Stimulated activated CD4-positive, alpha-beta T cell treated with anti-CD3 and anti-CD28 coated beads, Interleukin-1b, Interleukin-23, amount 100 ng/mL, for 24 hours (primary cell): ENCODE measurements around the gene KRT5.
"Not testable (repeated sequence)": the region's sequence is repeated elsewhere in the genome, so short reads cannot be mapped to it uniquely, and the experiment has no call there.

ENCODE experiments used
- DNase-seq, 4 experiments: peaks; one replicate each; pipeline ENCODE4 v3.0.0-alpha.2; 2020; ENCODE audit warnings: low read depth in 4 of 4, low spot score in 1 of 4

The KRT5 gene

DNA sequence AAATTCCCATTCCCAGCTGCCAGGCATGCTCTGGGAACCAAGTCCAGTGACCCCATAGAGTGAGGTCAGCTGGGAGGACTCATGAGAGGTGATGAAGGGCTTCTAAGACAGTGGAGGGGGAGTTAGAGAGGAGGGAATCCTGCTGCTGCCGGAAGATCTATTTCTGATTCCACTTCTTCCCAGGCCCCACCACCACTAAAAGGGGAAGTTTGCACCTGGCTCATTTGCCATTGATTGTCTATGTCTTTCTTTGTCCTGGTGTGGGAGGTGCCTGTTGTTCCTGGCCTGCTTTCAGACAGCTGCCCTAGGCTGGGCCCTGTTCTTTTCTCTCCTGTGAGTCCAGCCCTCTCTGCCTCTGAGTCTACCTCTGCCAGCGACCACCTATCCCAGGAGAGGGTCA is 24.1 kb downstream of the KRT5 start:
- no peak for DNase-seq

DNA sequence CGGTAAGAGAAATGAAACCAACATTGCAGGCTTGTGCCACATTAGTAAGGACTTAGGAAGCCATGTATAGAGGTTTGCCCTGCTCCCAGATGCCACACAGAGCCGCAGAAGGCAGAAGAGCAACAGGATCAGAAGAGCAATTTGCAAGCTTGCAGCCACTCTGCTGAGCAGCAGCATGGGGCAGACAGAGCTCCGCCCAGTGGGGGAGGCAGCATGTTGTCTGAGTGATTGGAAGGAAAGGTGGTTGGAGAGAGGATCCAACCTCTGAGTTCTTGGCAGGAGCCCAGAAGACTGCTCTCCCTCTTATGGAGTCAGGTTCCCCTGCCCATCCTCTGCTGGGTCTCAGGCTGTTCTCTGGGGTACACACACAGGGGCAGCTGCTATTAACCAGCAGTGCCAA is 24.8 kb downstream of the KRT5 start:
- no peak for DNase-seq

GRCh38 chr12:52494518-52494917 is 25.7 kb downstream of the KRT5 start:
- no peak for DNase-seq

- DNase-seq, result no peak
These were observed 26.1 kb downstream of the KRT5 start for GRCh38 chr12:52494100-52494499.

- no peak for DNase-seq
These were observed 27.0 kb downstream of the KRT5 start, which contains the start of gene KRT6A for GRCh38 chr12:52493172-52493571. Gene KRT6A (minus strand): TSS chr12:52493257. CDS start chr12:52493188, 69 bp downstream.

GRCh38 chr12:52492405-52492804 is 27.8 kb downstream of the KRT5 start:
- not testable (repeated sequence) for DNase-seq

DNA sequence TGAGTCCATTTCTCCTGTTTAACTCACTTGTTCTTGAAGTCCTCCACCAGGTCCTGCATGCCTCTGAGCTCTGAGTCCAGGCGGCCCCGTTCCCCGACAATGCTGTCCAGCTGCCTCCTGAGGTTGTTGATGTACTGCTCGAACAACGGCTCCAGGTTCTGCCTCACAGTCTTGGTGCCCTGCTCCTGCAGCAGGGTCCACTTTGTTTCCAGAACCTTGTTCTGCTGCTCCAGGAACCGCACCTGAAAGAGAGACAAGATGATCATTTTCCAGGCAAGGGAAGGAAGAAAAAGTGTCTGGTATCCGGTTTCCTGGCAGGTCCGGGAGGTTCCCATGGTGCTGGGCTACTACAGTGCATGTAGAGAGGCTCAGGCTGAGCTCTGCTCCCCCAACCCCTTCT is 28.7 kb downstream of the KRT5 start:
- DNase-seq, result not testable (repeated sequence)

- no peak for DNase-seq
These were observed 31.5 kb downstream of the KRT5 start for GRCh38 chr12:52488736-52489135.

DNA sequence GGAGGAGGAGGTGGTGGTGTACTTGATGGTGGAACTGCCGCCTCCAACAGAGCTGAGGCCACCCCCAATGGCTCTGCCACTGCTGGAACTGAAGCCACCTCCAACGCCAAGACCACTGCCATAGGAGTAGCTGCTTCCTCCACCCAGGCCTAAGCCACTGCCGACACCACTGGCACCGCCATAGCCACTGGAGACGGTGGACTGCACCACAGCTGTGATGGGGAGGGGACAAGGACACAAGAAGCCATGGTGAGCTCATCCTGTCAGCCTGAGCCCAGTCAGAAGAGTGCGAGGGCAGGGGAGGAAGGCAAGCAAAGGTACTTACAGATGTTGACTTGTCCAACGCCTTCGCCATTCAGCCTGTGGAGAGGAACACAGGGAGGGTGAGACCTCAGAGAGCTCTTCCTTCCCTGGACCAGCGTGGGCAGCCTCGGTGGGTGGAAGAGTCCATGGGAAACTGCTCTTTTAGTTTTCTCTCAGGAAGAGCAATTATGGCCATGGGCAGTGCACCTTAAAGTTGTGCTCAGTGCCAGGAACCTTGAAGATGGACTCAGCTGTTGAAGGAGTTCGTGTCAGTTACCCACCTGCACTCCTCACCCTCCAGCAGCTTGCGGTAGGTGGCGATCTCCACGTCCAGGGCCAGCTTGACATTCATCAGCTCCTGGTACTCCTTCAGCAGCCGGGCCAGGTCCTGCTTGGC is 32.3 kb downstream of the KRT5 start:
- DNase-seq, result not testable (repeated sequence)

DNA sequence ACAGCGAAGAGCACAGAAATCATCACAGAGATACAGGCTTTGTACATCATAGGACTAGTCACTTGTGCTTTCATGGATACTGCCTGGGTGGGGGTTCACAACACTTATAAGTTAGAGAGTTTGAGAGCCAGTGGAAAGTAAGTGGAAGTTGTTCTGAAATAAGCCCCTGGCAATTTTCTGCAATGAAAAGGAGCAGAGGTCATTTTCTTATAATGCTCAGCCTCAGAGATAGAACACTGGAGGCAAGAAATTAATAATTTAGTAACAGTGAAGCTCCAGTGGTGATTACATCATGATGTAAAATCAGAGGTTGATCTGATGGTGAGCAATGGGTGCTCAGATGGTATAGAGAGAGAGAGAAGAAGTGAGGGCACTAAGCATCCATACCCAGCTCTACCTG is 33.0 kb downstream of the KRT5 start:
- no peak for DNase-seq

DNA sequence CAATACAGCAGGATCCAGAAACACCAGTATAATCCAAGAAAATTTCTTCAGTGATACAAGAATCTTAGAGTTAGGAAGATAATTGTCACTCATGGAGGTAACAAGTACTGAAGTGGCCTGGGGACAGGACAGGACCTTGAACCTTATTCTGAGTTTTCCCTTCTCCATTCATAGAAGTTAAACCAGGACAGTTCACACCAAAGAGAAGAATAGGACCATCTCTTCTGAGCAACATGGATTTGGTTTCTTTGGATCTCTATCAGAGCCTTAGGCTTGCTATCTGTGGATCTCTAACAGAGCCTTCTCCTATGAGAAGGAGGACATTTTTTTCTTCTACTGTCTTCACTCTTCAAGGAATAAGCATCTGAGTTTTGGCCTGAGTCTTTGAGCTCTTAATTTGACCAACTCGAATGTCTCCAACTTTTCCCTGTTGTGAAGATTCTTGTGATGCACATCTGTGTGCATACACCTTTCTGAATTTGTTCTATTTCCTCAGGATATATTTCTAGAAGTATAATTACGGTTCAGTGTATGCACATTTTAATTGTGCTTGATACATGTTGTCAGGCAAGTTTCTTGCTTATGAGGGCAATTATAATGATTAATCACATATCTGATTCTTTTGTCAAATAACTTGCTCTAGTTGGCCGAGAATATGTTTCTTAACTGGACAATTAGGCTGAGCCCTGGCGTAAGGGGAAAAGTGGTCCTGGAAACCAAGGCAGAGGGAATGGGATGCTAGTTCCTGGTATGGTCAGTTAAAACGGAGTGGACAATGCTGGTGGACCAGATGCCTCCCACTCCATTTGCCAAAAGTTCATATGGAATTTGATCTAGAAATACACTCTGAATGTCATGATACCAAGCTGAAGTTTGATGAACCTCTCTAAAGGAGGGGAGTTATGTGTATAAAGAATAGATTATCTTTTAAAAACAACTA is 33.8 kb downstream of the KRT5 start:
- no peak for DNase-seq

DNA sequence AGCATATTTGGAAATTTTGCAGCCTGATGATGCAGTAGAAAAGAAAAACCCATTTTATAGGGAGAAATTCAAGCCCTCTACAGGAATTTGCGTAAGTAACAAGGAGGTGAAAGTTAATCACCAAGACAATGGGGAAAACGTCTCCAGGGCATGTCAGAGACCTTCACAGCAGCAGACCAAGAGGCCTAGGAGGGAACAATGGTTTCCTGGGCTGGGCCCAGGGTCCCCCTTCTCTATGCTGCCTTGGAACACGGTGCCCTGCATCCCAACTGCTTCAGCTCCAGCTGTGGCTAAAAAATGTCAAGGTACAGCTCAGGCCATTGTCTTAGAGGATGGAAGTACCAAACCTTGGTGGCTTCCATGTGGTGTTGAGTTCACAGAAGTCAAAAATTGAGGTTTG is 40.1 kb downstream of the KRT5 start:
- DNase-seq, result no peak

GRCh38 chr12:52477651-52478050 is 42.5 kb downstream of the KRT5 start:
- DNase-seq, result no peak

DNA sequence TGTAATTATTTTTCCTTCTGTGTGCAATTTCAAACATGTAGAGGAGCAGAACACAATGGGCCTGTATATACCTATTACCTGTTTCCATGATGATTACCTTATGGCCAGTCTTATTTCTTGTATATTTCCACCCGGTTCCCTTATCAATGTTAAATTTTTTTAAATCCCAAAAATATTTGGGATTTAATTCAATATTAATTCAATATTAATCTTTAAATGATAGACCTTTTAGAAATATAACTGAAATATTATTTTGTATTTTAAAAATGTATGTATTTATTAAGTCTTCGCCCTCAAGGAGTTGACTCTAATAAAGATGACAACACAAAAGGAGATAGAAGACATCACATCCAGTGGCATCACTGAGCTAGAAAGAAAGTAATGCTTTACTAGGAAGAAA is 46.0 kb downstream of the KRT5 start:
- no peak for DNase-seq

- no peak for DNase-seq
These were observed 46.4 kb downstream of the KRT5 start, which contains the start of gene KRT6C for GRCh38 chr12:52473768-52474167. Gene KRT6C (minus strand): TSS chr12:52473805. CDS start chr12:52473737, 68 bp downstream.

- no peak for DNase-seq
These were observed 50.3 kb downstream of the KRT5 start for GRCh38 chr12:52469853-52470252.

- DNase-seq, result no peak
These were observed 55.3 kb downstream of the KRT5 start for GRCh38 chr12:52464897-52465296.
